Measurements from ENCODE around the gene GTF2E1. TPM values are rescaled to one million over a fixed set of nuclear protein-coding genes. Genes with fewer than 3 reads are reported as not detected.

The GTF2E1 gene
- total RNA-seq, result 12.2 and 24.5 TPM in 2 replicates

DNA sequence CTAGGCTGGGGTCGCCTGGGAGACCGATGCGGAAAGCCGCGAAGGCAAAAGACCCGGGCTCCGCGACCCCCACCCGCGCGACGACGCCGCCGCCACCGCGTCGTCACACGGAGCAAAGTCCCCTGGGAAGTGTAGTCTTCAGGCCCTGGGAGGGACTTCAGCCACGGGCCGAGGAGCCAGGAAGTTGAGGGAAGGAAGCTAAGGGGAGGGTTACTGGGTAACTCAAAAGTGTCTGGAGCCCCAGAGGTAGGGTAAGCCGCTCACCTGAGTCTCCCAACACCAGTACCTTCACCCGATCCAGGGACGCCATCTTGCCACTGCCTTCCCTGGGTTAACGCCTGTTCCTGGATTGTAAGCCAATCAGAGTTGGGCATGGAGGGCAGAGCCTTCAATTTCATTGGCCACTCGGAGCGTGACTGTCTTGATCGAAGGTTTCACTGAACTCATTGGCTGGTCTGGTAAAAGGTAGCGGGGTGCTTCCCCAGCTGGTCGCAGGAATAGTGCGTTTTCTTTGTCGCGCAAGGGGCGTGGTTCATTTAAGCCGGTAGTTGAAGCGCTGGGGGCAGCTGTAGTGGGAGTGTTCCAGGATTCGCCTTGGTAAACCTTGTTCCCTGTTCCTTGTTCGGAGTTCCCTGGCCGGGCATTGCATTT is at the start of gene GTF2E1, which contains the start of gene RABL3:
GTF2E1 (plus strand) TSS at position 547 of the 651 bp plus-strand sequence. CDS start 7,809 bp downstream, outside the sequence.
RABL3 (minus strand) TSS at position 319 of the 651 bp plus-strand sequence; CDS start at position 310, 9 bp downstream.

Other genes with a start within 250 kb of the GTF2E1 start
- 118 and 161 TPM in 2 replicates for gene NDUFB4, start 146.4 kb upstream of the GTF2E1 start, total RNA-seq
- 0.13 and 0.20 TPM in 2 replicates for gene HGD, start 60.5 kb upstream of the GTF2E1 start, total RNA-seq
- 13.7 and 19.2 TPM in 2 replicates for gene RABL3, start 228 bp upstream of the GTF2E1 start, total RNA-seq
- gene STXBP5L, start 165.5 kb downstream of the GTF2E1 start, total RNA-seq, result not detected in 2 replicates